Inflammatory macrophage treated with lipopolysaccharide for 4 hours (primary cell): ENCODE data around the gene KCNA10.
A peak's percentile ranks its signal among the peaks of the same experiment; 100 is the strongest.

Source experiments
- DNase-seq: peaks from one replicate; pipeline ENCODE4 v3.0.0-alpha.2; 2020

The KCNA10 gene

GRCh38 chr1:110519125-110519810 is at the start of gene KCNA10:
Gene KCNA10, minus strand, starts transcription at chr1:110519175. Its CDS starts 388 bp downstream, at chr1:110518787.
- no peak for DNase-seq

GRCh38 chr1:110566836-110567235 is 47.9 kb upstream of the KCNA10 start:
- DNase-seq, result no peak

- no peak for DNase-seq
These were observed 46.6 kb upstream of the KCNA10 start for GRCh38 chr1:110565565-110565964.

GRCh38 chr1:110563089-110563488 is 44.1 kb upstream of the KCNA10 start:
- no peak for DNase-seq

GRCh38 chr1:110561596-110561995 is 42.6 kb upstream of the KCNA10 start:
- DNase-seq, result no peak

GRCh38 chr1:110559157-110559556 is 40.2 kb upstream of the KCNA10 start:
- no peak for DNase-seq

GRCh38 chr1:110557481-110557880 is 38.5 kb upstream of the KCNA10 start:
- DNase-seq, result no peak

- DNase-seq, result no peak
These were observed 37.5 kb upstream of the KCNA10 start for GRCh38 chr1:110556471-110556807.

GRCh38 chr1:110555807-110556470 is 37.0 kb upstream of the KCNA10 start:
- DNase-seq, result no peak

GRCh38 chr1:110554871-110555801 is 36.2 kb upstream of the KCNA10 start:
- DNase-seq, result peak; percentile 27

- DNase-seq, result no peak
These were observed 32.4 kb upstream of the KCNA10 start for GRCh38 chr1:110551278-110551809.

- DNase-seq, result no peak
These were observed 30.9 kb upstream of the KCNA10 start for GRCh38 chr1:110549831-110550230.

GRCh38 chr1:110548381-110548780 is 29.4 kb upstream of the KCNA10 start:
- DNase-seq, result no peak

- no peak for DNase-seq
These were observed 28.0 kb upstream of the KCNA10 start for GRCh38 chr1:110547017-110547416.

GRCh38 chr1:110545492-110545891 is 26.5 kb upstream of the KCNA10 start:
- DNase-seq, result no peak

GRCh38 chr1:110544753-110545152 is 25.8 kb upstream of the KCNA10 start:
- peak; percentile 14 for DNase-seq

GRCh38 chr1:110542725-110543124 is 23.8 kb upstream of the KCNA10 start:
- DNase-seq, result peak; percentile 85

- no peak for DNase-seq
These were observed 23.0 kb upstream of the KCNA10 start for GRCh38 chr1:110541906-110542395.

GRCh38 chr1:110540891-110541685 is 22.1 kb upstream of the KCNA10 start:
- peak; percentile 17 for DNase-seq

- no peak for DNase-seq
These were observed 19.9 kb upstream of the KCNA10 start for GRCh38 chr1:110538921-110539320.

- DNase-seq, result no peak
These were observed 19.1 kb upstream of the KCNA10 start for GRCh38 chr1:110538075-110538474.

GRCh38 chr1:110535985-110536384 is 17.0 kb upstream of the KCNA10 start:
- DNase-seq, result no peak
